HEK293 (cell line): ENCODE results near the gene GXYLT1.

Experiments used
- CTCF ChIA-PET: fragments of 350-600 bp; formaldehyde crosslinking; extraction: SDS; loops from one replicate; lab custom pipeline; 2021; ENCODE audit warnings: antibody characterized with exemption; lab: Yijun Ruan, JAX
- POLR2A ChIA-PET: fragments of 300-600 bp; formaldehyde crosslinking; extraction: SDS; loops from one replicate; lab custom pipeline; 2020; ENCODE audit warnings: antibody characterized with exemption, inconsistent platforms; lab: Yijun Ruan, JAX
- H3K27ac ChIP-seq: fragments of 200-500 bp; sonication (Bioruptor generic); 2 replicates; pipeline ENCODE4 v1.5.1; 2014; ENCODE audit warnings: low read depth, low read length, control low read depth, inconsistent platforms; ENCODE audit errors: extremely low read depth
- H3K36me3 ChIP-seq, 2 experiments: fragments of 200-500 bp in 1 of 2; sonication (Bioruptor generic) in 1 of 2; 1 replicate in 1 of 2; 2 replicates in 1 of 2; pipeline ENCODE4 v1.5.1; 2014 to 2017; ENCODE audit warnings: inconsistent platforms in 2 of 2, low read length in 2 of 2; ENCODE audit not compliant: control insufficient read depth in 2 of 2, insufficient read depth in 1 of 2
- H3K4me1 ChIP-seq: fragments of 200-500 bp; sonication (Bioruptor generic); 2 replicates; pipeline ENCODE4 v1.5.1; 2014; ENCODE audit warnings: mild to moderate bottlenecking, low read length, inconsistent platforms; ENCODE audit not compliant: control insufficient read depth, insufficient read depth
- H3K4me3 ChIP-seq: 2 replicates; pipeline ENCODE4 v1.5.1; 2011; ENCODE audit warnings: low read depth, mild to moderate bottlenecking, control low read depth, low read length, moderate library complexity
- H3K9me3 ChIP-seq: fragments of 200-500 bp; sonication (Bioruptor generic); 2 replicates; pipeline ENCODE4 v1.5.1; 2014; ENCODE audit warnings: low read depth, low read length, inconsistent platforms; ENCODE audit not compliant: control insufficient read depth, insufficient read depth
- FEZF1 ChIP-seq: fragments of 450-650 bp; formaldehyde crosslinking; IDR thresholded peaks from 2 replicates; pipeline ENCODE4 v1.5.1; 2016; ENCODE audit warnings: missing biosample characterization, missing genetic modification characterization
- GFI1B ChIP-seq: fragments of 450-650 bp; formaldehyde crosslinking; IDR thresholded peaks from 2 replicates; pipeline ENCODE4 v1.5.1; 2016; ENCODE audit warnings: missing biosample characterization, missing genetic modification characterization
- OVOL3 ChIP-seq: fragments of 450-650 bp; formaldehyde crosslinking; IDR thresholded peaks from 2 replicates; pipeline ENCODE4 v1.5.1; 2016; ENCODE audit warnings: missing biosample characterization, missing genetic modification characterization
- ZFP37 ChIP-seq: fragments of 450-650 bp; formaldehyde crosslinking; IDR thresholded peaks from 2 replicates; pipeline ENCODE4 v1.5.1; 2016; ENCODE audit warnings: missing biosample characterization, missing genetic modification characterization
- ZNF341 ChIP-seq: fragments of 450-650 bp; formaldehyde crosslinking; IDR thresholded peaks from 2 replicates; pipeline ENCODE4; 2016; ENCODE audit warnings: low read depth, missing biosample characterization, missing genetic modification characterization
- ZNF48 ChIP-seq: fragments of 450-650 bp; formaldehyde crosslinking; IDR thresholded peaks from 2 replicates; pipeline ENCODE4 v1.5.1; 2016; ENCODE audit warnings: missing biosample characterization, missing genetic modification characterization
- ZNF510 ChIP-seq: fragments of 450-650 bp; formaldehyde crosslinking; IDR thresholded peaks from 2 replicates; pipeline ENCODE4 v1.5.1; 2018; ENCODE audit warnings: mild to moderate bottlenecking, missing genetic modification characterization, missing biosample characterization; ENCODE audit not compliant: insufficient replicate concordance
- ZNF558 ChIP-seq: fragments of 450-650 bp; formaldehyde crosslinking; IDR thresholded peaks from 2 replicates; pipeline ENCODE4 v1.5.1; 2016; ENCODE audit warnings: missing biosample characterization, missing genetic modification characterization
- ZNF585B ChIP-seq: fragments of 450-650 bp; formaldehyde crosslinking; IDR thresholded peaks from 2 replicates; pipeline ENCODE4 v1.5.1; 2016; ENCODE audit warnings: missing biosample characterization, missing genetic modification characterization
- ZNF626 ChIP-seq: fragments of 450-650 bp; sonication (Bioruptor Pico); formaldehyde crosslinking; IDR thresholded peaks from 2 replicates; pipeline ENCODE4 v1.5.1; 2018; ENCODE audit warnings: missing biosample characterization, missing genetic modification characterization, inconsistent platforms
- ZSCAN30 ChIP-seq: fragments of 450-650 bp; IDR thresholded peaks from 2 replicates; pipeline ENCODE4 v1.5.1; 2018; ENCODE audit warnings: missing biosample characterization, mild to moderate bottlenecking, missing genetic modification characterization, moderate library complexity
- ZXDB ChIP-seq: fragments of 450-650 bp; formaldehyde crosslinking; IDR thresholded peaks from 2 replicates; pipeline ENCODE4 v1.5.1; 2016; ENCODE audit warnings: missing biosample characterization, missing genetic modification characterization
- TF ChIP-seq, protein P1 (sequence below): fragments of 450-650 bp; formaldehyde crosslinking; IDR thresholded peaks from 2 replicates; pipeline ENCODE4 v1.5.1; 2016; ENCODE audit warnings: missing biosample characterization, missing genetic modification characterization
- TF ChIP-seq, protein P2 (sequence below): fragments of 450-650 bp; IDR thresholded peaks from 2 replicates; pipeline ENCODE4 v1.5.1; 2018; ENCODE audit warnings: missing biosample characterization, mild to moderate bottlenecking, missing genetic modification characterization
- TF ChIP-seq, protein P3 (sequence below): fragments of 450-650 bp; formaldehyde crosslinking; IDR thresholded peaks from 2 replicates; pipeline ENCODE4 v1.5.1; 2016; ENCODE audit warnings: missing biosample characterization, missing genetic modification characterization, borderline replicate concordance
- TF ChIP-seq, protein P4 (sequence below): sonication (generic); formaldehyde crosslinking; IDR thresholded peaks from 2 replicates; pipeline ENCODE4 v1.8.1; 2022; ENCODE audit warnings: mild to moderate bottlenecking, moderate library complexity, missing genetic modification reagents

GXYLT1 gene

GRCh38 chr12:42182394-42182793, 37.7 kb upstream of the GXYLT1 start:
- POLR2A ChIA-PET, result no interaction called here
- no peak overlapping the region for H3K27ac ChIP-seq
- no peaks in the 10 kb centered on the region for H3K9me3 ChIP-seq
- CTCF ChIA-PET, result no interaction called here
- no peak overlapping the region for H3K4me3 ChIP-seq
- TF ChIP-seq ZNF558 (tag by site-specific recombination) (no peak), ZNF48 (no peak), ZNF626 (tag by site-specific recombination) (no peak), ZNF341 (tag by site-specific recombination) (no peak), GFI1B (no peak), ZNF585B (tag by site-specific recombination) (no peak), ZNF510 (tag by site-specific recombination) (no peak), OVOL3 (tag by site-specific recombination) (no peak), ZSCAN30 (tag by site-specific recombination) (no peak)
- TF ChIP-seq, protein P1, sequence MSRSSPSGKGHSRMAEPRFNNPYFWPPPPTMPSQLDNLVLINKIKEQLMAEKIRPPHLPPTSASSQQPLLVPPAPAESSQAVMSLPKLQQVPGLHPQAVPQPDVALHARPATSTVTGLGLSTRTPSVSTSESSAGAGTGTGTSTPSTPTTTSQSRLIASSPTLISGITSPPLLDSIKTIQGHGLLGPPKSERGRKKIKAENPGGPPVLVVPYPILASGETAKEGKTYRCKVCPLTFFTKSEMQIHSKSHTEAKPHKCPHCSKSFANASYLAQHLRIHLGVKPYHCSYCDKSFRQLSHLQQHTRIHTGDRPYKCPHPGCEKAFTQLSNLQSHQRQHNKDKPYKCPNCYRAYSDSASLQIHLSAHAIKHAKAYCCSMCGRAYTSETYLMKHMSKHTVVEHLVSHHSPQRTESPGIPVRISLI (tag by site-specific recombination), result no peak
- TF ChIP-seq, protein P2, sequence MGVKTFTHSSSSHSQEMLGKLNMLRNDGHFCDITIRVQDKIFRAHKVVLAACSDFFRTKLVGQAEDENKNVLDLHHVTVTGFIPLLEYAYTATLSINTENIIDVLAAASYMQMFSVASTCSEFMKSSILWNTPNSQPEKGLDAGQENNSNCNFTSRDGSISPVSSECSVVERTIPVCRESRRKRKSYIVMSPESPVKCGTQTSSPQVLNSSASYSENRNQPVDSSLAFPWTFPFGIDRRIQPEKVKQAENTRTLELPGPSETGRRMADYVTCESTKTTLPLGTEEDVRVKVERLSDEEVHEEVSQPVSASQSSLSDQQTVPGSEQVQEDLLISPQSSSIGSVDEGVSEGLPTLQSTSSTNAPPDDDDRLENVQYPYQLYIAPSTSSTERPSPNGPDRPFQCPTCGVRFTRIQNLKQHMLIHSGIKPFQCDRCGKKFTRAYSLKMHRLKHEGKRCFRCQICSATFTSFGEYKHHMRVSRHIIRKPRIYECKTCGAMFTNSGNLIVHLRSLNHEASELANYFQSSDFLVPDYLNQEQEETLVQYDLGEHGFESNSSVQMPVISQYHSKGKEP, result no peak
- H3K36me3 ChIP-seq, result no peaks in the 10 kb centered on the region; a peak in 1 of 3 replicates
- H3K4me1 ChIP-seq, result no peaks in the 10 kb centered on the region

DNA sequence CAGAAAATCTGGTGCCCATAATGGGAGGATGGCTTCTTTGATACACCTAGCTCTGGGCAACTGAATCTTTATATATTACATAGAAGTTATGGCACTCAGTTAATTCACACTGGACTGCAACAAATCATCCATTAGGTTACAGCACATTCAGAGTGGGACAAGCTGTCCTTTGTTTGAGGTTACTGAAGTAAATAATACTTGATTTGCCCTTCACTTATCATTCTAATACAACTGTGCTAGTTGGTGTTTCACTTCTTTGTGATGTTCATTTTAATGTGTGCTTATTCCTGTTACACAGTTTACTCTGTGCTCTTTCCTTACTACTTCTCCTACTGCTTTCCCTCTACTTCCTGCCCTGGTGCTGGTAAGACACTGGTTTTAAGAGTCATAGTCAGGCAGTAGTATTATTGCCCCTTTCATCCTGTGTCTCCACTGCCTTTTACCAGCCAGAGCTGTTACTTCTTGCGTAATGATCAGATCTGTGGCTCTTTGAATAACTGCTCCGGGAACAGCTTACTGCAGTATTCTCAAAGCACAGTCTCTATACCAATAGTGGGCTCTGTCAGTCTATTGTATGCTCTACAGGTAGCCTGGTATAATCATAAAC, 36.4 kb upstream of the GXYLT1 start:
- no peaks in the 10 kb centered on the region for H3K9me3 ChIP-seq
- no peaks in the 10 kb centered on the region for H3K4me1 ChIP-seq
- no peak overlapping the region for H3K27ac ChIP-seq
- H3K4me3 ChIP-seq, result no peak overlapping the region
- peak; percentile 61 for TF ChIP-seq FEZF1 (tag by site-specific recombination)
- TF ChIP-seq ZNF341 (tag by site-specific recombination), result peak; percentile 66
- TF ChIP-seq, protein P3, sequence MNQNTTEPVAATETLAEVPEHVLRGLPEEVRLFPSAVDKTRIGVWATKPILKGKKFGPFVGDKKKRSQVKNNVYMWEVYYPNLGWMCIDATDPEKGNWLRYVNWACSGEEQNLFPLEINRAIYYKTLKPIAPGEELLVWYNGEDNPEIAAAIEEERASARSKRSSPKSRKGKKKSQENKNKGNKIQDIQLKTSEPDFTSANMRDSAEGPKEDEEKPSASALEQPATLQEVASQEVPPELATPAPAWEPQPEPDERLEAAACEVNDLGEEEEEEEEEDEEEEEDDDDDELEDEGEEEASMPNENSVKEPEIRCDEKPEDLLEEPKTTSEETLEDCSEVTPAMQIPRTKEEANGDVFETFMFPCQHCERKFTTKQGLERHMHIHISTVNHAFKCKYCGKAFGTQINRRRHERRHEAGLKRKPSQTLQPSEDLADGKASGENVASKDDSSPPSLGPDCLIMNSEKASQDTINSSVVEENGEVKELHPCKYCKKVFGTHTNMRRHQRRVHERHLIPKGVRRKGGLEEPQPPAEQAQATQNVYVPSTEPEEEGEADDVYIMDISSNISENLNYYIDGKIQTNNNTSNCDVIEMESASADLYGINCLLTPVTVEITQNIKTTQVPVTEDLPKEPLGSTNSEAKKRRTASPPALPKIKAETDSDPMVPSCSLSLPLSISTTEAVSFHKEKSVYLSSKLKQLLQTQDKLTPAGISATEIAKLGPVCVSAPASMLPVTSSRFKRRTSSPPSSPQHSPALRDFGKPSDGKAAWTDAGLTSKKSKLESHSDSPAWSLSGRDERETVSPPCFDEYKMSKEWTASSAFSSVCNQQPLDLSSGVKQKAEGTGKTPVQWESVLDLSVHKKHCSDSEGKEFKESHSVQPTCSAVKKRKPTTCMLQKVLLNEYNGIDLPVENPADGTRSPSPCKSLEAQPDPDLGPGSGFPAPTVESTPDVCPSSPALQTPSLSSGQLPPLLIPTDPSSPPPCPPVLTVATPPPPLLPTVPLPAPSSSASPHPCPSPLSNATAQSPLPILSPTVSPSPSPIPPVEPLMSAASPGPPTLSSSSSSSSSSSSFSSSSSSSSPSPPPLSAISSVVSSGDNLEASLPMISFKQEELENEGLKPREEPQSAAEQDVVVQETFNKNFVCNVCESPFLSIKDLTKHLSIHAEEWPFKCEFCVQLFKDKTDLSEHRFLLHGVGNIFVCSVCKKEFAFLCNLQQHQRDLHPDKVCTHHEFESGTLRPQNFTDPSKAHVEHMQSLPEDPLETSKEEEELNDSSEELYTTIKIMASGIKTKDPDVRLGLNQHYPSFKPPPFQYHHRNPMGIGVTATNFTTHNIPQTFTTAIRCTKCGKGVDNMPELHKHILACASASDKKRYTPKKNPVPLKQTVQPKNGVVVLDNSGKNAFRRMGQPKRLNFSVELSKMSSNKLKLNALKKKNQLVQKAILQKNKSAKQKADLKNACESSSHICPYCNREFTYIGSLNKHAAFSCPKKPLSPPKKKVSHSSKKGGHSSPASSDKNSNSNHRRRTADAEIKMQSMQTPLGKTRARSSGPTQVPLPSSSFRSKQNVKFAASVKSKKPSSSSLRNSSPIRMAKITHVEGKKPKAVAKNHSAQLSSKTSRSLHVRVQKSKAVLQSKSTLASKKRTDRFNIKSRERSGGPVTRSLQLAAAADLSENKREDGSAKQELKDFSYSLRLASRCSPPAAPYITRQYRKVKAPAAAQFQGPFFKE, result no peak
- ChIA-PET POLR2A (no interaction called here), CTCF (no interaction called here)
- peaks cover 0 to 1% of the 10 kb centered on the region in 2 experiments; a peak in 1 of 3 replicates for H3K36me3 ChIP-seq

- no peaks in the 10 kb centered on the region for H3K9me3 ChIP-seq
- ChIA-PET POLR2A (no interaction called here), CTCF (no interaction called here)
- H3K4me1 ChIP-seq, result no peaks in the 10 kb centered on the region
- peaks cover 2 to 5% of the 10 kb centered on the region in 2 experiments; a peak in 2 of 3 replicates for H3K36me3 ChIP-seq
- no peak overlapping the region for H3K27ac ChIP-seq
- TF ChIP-seq ZFP37, result no peak
- no peak for TF ChIP-seq ZXDB (tag by site-specific recombination)
- TF ChIP-seq, protein P4, sequence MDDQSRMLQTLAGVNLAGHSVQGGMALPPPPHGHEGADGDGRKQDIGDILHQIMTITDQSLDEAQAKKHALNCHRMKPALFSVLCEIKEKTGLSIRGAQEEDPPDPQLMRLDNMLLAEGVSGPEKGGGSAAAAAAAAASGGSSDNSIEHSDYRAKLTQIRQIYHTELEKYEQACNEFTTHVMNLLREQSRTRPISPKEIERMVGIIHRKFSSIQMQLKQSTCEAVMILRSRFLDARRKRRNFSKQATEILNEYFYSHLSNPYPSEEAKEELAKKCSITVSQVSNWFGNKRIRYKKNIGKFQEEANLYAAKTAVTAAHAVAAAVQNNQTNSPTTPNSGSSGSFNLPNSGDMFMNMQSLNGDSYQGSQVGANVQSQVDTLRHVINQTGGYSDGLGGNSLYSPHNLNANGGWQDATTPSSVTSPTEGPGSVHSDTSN (CRISPR knock-in tag), result no peak
- TF ChIP-seq, all 188 proteins: peak for 0
- no peak overlapping the region for H3K4me3 ChIP-seq
These were observed 33.4 kb upstream of the GXYLT1 start for GRCh38 chr12:42178101-42178500.
